Skeletal muscle tissue (tissue), 4 donors: Measurements from ENCODE around the gene NUP107. TPM values are rescaled to one million over a fixed set of nuclear protein-coding genes. Genes with fewer than 3 reads are reported as not detected.
A peak's percentile ranks its signal among the peaks of the same experiment; 100 is the strongest.
"Not testable (repeated sequence)": the region's sequence is repeated elsewhere in the genome, so short reads cannot be mapped to it uniquely, and the experiment has no call there.

Experiments used
- H3K27ac ChIP-seq: one replicate; pipeline ENCODE4 v1.7.0; 2013; ENCODE audit warnings: mild to moderate bottlenecking, low read depth, low read length, inconsistent platforms
- H3K27me3 ChIP-seq, 3 donors: one replicate each; pipeline ENCODE4 v1.7.0; 2013; ENCODE audit warnings: low read length in 3 of 3; ENCODE audit not compliant: control insufficient read depth in 3 of 3, insufficient read depth in 3 of 3
- H3K36me3 ChIP-seq, 3 donors: one replicate each; pipeline ENCODE4 v1.7.0; 2013; ENCODE audit warnings: low read length in 3 of 3; ENCODE audit not compliant: control insufficient read depth in 3 of 3, insufficient read depth in 3 of 3
- H3K4me1 ChIP-seq, 3 donors: one replicate each; pipeline ENCODE4 v1.7.0; 2013; ENCODE audit warnings: low read length in 3 of 3, mild to moderate bottlenecking in 3 of 3; ENCODE audit not compliant: control insufficient read depth in 3 of 3, insufficient read depth in 3 of 3
- H3K4me3 ChIP-seq, 3 donors: one replicate each; pipeline ENCODE4 v1.7.0; 2013; ENCODE audit warnings: low read length in 3 of 3
- H3K9ac ChIP-seq, 3 donors: one replicate each; pipeline ENCODE4 v1.7.0; 2013; ENCODE audit warnings: low read length in 3 of 3, mild to moderate bottlenecking in 3 of 3, moderate library complexity in 2 of 3, low read depth in 1 of 3
- H3K9me3 ChIP-seq, 3 donors: one replicate each; pipeline ENCODE4 v1.7.0; 2013; ENCODE audit warnings: low read length in 3 of 3; ENCODE audit not compliant: control insufficient read depth in 3 of 3
- total RNA-seq: library from RNA; depleted of rRNA; stranded (reverse); fragments of >200 nt; gene quantifications from one replicate; pipeline ENCODE4 v1.2.3, GENCODE V29; 2014
- donor health status: Osteomylitis.

Gene NUP107
- total RNA-seq, 1 donor from 2014 or later, result 42.8 TPM

- H3K4me3 ChIP-seq, result no peak overlapping the region
- H3K36me3 ChIP-seq, result no peaks in the 10 kb centered on the region
- H3K9me3 ChIP-seq, result no peaks in the 10 kb centered on the region
Measured at GRCh38 chr12:68667291-68667690, 19.5 kb upstream of the NUP107 start.

DNA sequence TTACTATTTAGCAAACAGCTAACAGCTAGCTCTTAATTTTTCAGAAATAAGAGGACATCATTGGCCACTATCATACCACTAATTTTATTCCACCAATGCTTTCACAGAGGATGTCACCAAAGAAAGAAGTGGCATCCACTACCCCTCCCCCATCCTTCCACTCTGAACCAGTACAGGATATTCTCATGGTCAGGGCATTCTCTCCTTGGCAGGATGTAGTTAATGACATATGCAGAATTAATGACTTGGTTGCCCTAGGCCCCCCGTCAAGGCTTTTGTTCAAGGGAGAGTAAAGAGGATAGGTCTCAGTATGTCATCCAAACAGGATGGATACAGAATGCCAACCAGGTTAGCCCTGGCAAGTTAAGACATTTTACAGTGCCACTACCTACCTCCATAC is 18.9 kb upstream of the NUP107 start:
- Histone ChIP-seq H3K4me3 (no peak overlapping the region), H3K27ac (no peak overlapping the region)

More at GRCh38 chr12:68667291-68667690, 19.5 kb upstream of the NUP107 start:
- no peak overlapping the region for H3K9ac ChIP-seq
- no peaks in the 10 kb centered on the region for H3K4me1 ChIP-seq
- H3K27me3 ChIP-seq, result no peaks in the 10 kb centered on the region
- no peak overlapping the region for H3K27ac ChIP-seq

GRCh38 chr12:68671179-68671578 is 15.6 kb upstream of the NUP107 start:
- H3K27me3 ChIP-seq, result no peaks in the 10 kb centered on the region
- no peaks in the 10 kb centered on the region for H3K4me1 ChIP-seq
- H3K9me3 ChIP-seq, result no peaks in the 10 kb centered on the region
- H3K27ac ChIP-seq, result no peak overlapping the region
- no peak overlapping the region for H3K9ac ChIP-seq
- H3K4me3 ChIP-seq, result no peak overlapping the region
- no peaks in the 10 kb centered on the region for H3K36me3 ChIP-seq

More for the DNA sequence above, 18.9 kb upstream of the NUP107 start:
- H3K9me3 ChIP-seq, result no peaks in the 10 kb centered on the region
- no peaks in the 10 kb centered on the region for H3K4me1 ChIP-seq
- no peak overlapping the region for H3K9ac ChIP-seq
- no peaks in the 10 kb centered on the region for H3K36me3 ChIP-seq
- H3K27me3 ChIP-seq, result no peaks in the 10 kb centered on the region

DNA sequence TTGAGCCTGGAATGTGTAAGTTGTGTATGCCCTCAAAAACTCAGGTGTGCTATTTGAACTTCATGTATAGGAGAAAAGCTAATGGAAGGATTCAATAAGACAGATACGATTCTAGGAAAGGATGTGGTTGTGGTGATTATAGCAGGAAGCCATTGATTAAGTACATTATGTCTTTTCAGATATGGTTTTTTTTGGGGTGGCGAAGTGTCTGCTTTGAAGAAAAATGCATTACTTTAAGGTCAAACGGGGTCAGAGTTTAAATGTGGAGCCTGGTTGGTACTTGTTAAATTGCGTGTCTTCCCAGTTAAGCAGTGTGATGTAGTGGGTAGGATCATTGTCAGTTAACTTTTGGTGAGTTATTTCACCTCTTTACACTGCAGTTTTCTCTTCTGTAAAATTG is 13.0 kb upstream of the NUP107 start:
- Histone ChIP-seq H3K9me3 (no peaks in the 10 kb centered on the region), H3K27me3 (no peaks in the 10 kb centered on the region), H3K9ac (no peak overlapping the region), H3K27ac (no peak overlapping the region), H3K4me3 (no peak overlapping the region), H3K36me3 (no peaks in the 10 kb centered on the region), H3K4me1 (no peaks in the 10 kb centered on the region)

GRCh38 chr12:68674376-68674775 is 12.4 kb upstream of the NUP107 start:
- Histone ChIP-seq H3K27ac (no peak overlapping the region), H3K9ac (no peak overlapping the region), H3K36me3 (no peaks in the 10 kb centered on the region), H3K9me3 (no peaks in the 10 kb centered on the region), H3K27me3 (no peaks in the 10 kb centered on the region), H3K4me1 (no peaks in the 10 kb centered on the region), H3K4me3 (no peak overlapping the region)

- Histone ChIP-seq H3K27me3 (no peaks in the 10 kb centered on the region), H3K9ac (no peak overlapping the region), H3K27ac (no peak overlapping the region), H3K4me3 (no peak overlapping the region), H3K9me3 (no peaks in the 10 kb centered on the region), H3K36me3 (no peaks in the 10 kb centered on the region), H3K4me1 (no peaks in the 10 kb centered on the region)
Measured at GRCh38 chr12:68675101-68675842, 11.5 kb upstream of the NUP107 start.

GRCh38 chr12:68676854-68677253 is 9.9 kb upstream of the NUP107 start:
- not testable (repeated sequence) for H3K9me3 ChIP-seq, H3K4me1 ChIP-seq, H3K27me3 ChIP-seq, H3K9ac ChIP-seq, H3K27ac ChIP-seq, H3K36me3 ChIP-seq, H3K4me3 ChIP-seq

- Histone ChIP-seq H3K36me3 (peaks cover 0 to 11% (median 10%) of the 10 kb centered on the region in 3 donors), H3K27me3 (no peaks in the 10 kb centered on the region), H3K4me3 (peak overlapping the region; percentile 95 to 99 (median 98)), H3K4me1 (peaks cover 12% of the 10 kb centered on the region in 3 donors), H3K27ac (peak overlapping the region; percentile 78), H3K9ac (peak overlapping the region; percentile 93 to 97 (median 93)), H3K9me3 (no peaks in the 10 kb centered on the region)
Measured at GRCh38 chr12:68686262-68686594, 550 bp upstream of the NUP107 start.

DNA sequence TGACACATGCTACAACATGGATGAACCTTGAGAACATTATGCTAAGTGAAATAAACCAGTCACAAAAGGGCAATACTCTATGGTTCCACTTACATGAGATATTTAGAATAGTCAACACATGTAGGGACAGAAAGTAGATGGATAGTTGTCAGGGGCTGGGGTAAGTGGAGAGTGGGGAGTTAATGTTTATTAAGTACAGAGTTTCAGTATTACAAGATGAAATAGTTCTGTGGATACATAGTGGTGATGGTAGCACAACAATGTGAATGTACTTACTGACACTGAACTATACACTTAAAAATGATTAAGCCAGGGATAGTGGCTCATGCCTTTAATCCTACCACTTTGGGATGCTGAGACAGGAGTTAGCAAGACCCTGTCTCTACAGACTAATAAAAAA is 8.7 kb downstream of the NUP107 start:
- no peaks in the 10 kb centered on the region for H3K27me3 ChIP-seq
- no peak overlapping the region for H3K4me3 ChIP-seq
- H3K36me3 ChIP-seq, result peaks cover 33 to 64% (median 64%) of the 10 kb centered on the region in 3 donors
- H3K27ac ChIP-seq, result no peak overlapping the region
- no peak overlapping the region for H3K9ac ChIP-seq
- no peaks in the 10 kb centered on the region for H3K9me3 ChIP-seq
- no peaks in the 10 kb centered on the region for H3K4me1 ChIP-seq

- H3K9me3 ChIP-seq, result no peaks in the 10 kb centered on the region
- H3K4me1 ChIP-seq, result no peaks in the 10 kb centered on the region
- no peaks in the 10 kb centered on the region for H3K27me3 ChIP-seq
- no peak overlapping the region for H3K9ac ChIP-seq
- no peak overlapping the region for H3K4me3 ChIP-seq
- no peak overlapping the region for H3K27ac ChIP-seq
- H3K36me3 ChIP-seq, result peaks cover 17 to 48% (median 48%) of the 10 kb centered on the region in 3 donors
Measured at GRCh38 chr12:68699486-68699885, 12.7 kb downstream of the NUP107 start.
